HCEC 1CT (cell line): ENCODE measurements around the gene APEH.
"Not testable (repeated sequence)": the region's sequence is repeated elsewhere in the genome, so short reads cannot be mapped to it uniquely, and the experiment has no call there.

ENCODE experiments used
- DNase-seq: peaks from one replicate; pipeline ENCODE4 v3.0.0-alpha.2; 2017

Gene APEH

DNA sequence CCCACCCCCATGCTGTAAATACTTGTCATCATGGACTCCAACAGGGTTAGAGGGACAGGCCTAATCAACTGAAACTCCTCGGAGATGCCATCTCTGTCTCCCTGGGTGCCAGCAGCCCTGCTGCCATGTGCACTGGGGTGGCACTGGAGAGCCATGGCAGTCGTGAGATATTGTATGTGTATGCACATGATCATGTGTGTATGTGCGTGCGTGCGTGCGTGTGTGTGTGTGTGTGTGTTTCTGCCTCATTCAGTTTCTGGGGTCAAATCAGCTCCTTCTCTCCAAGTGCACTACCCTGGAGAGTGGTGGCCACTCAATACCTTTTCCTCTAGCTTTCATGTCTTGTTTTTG is 3.2 kb upstream of the APEH start:
- DNase-seq = no peak

DNA sequence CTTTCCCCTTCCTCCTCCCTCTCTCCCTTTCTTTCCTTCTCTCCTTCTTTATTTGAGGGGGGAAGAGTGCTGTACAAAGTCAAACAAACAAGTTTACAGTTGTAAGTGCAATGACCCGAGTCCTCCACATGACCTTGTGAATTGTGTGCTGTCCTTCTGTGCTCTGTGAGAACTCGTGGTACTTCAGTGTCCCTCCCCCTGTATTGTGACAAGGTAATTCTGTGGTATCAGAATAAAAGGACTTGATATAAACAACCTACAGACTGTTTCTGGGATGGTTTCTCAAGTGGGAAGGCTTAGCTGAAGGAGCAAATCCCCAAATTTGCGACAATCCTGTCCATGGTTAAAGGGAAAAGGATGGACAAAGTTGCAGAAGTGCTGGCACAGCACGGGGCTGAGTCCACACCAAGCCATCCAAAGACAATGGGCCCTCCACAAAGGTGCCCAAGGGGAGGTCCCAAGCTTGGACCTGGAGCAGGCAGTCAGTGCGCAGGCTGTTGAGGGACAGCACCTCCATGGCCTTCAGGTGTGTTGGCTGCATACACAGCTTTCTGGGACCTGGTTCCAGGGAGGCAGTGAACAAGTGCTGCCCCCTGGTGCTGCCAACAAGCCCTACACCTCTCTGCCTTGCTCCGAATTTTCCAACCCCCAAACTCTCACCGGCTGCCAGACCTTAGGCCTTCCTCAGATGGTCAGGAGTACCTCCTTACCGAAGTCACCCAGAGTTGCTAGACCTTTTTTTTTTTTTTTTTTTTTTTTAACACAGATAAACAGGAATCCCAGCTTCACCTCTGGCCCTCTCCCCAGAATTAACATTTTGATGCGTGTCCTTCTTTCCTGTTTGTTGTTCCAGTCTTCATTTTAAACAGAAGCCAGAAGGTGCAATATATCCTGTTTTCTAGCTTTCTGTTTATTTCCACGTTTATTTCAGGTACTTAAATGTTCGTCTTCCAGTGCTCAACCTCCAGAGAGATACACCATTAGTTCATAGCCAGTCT is 2.6 kb upstream of the APEH start:
- peak; percentile 46 for DNase-seq

DNA sequence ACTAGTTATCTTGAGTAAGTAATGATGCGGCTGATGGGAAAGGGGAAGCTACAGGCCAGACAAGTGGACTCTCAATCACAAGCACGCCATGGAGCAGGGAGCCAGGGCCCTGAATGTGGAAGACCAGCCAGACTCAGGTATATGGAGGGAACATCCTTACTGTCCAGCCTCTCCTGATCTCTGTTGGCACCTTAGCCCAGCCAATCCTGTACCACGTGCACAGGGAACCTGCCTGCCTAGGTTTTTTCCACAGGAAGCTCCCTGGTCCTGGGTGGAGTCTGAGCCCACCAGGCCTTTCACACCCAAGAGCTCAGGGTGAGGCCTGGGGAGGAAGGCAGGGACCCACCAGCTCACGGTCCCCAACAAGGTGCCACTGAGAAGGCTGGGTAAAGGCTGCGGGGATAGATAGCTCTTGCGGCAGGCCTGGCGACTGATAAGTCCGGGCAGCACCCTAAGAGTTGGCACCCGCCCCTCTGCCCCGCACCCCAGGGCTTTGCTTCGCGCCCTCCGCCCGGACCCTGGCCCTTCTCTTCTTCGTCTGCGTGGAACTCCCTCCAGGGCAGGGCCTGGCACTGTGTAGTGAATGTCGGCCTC is 933 bp upstream of the APEH start:
- DNase-seq = peak; percentile 2

DNA sequence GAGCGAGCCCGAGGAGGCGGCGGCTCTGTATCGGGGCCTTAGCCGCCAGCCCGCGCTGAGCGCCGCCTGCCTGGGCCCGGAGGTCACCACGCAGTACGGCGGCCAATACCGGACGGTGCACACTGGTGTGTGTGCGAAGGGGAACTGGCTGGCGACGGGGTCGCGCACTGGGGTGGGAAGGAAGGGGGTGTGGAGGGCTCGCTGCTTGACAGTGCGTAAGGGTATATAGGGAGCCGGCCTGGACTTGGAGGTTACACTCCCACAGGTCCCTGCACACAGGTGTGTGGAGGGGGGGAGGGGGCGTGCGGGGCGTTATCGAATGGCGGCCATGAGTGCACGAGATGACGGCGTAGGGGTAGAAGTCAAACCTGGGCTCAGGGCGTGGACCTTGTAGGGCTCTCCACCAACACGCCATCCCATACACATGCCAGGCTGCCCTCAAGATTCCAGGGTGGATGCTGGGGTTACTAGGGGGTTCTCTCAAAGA is 389 bp downstream of the APEH start:
- no peak for DNase-seq

DNA sequence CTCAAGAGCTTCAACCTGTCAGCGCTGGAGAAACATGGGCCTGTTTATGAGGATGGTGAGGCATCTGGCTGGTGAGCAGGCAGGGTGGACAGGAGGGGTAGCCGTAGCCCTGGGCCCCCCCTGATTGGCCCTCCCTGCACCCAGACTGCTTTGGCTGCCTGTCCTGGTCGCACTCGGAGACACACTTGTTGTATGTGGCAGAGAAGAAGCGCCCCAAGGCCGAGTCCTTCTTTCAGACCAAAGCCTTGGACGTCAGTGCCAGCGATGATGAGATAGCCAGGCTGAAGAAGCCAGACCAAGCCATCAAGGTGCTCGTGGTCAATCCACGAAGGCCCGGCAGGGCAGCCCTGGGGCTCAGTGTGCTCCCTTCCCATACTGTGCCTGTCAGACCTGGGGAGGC is 1.8 kb downstream of the APEH start:
- no peak for DNase-seq

DNA sequence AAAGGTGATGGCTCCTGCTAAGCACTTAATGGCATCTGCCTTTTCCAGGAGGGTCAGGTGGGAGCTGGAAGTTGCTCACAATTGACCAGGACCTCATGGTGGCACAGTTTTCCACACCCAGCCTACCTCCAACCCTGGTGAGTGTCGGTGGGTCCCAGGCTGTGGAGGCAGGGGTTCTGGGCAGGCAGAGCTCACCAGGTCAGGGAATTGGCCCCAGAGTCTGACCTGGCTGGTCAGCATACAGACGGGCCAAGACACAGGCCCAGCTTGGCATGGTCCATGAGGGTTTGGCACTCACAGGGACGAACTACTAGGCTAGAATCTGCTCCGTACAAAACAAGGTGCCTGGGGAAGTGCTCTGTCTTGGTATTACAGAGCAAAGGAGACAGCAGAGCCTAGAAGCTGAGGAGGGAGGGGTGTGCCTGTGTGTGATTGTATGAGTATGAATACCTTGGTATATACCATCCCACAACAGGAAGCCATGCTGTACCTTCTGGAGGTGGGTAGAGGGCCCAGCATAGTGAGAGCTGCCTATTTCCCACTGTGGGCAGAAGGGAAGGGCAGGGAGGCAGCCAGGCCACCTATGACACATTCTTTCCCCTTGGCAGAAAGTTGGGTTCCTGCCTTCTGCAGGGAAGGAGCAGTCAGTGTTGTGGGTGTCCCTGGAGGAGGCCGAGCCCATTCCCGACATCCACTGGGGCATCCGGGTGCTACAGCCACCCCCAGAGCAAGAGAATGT is 6.5 kb downstream of the APEH start:
- no peak for DNase-seq

DNA sequence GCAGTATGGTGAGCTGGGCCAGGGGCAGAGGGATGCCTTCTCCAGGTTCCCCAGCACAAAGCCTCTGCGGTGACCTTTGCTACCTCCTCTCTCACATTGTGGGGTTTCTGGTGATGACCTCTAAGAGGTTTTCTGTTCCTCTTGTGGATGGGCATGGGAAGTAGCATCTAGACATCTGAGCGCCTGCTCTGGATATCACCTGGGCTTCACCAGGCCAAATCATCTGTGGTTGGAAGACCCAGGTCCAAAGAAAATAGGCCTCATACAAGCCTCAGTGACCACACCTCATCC is 7.0 kb downstream of the APEH start:
- DNase-seq = no peak

DNA sequence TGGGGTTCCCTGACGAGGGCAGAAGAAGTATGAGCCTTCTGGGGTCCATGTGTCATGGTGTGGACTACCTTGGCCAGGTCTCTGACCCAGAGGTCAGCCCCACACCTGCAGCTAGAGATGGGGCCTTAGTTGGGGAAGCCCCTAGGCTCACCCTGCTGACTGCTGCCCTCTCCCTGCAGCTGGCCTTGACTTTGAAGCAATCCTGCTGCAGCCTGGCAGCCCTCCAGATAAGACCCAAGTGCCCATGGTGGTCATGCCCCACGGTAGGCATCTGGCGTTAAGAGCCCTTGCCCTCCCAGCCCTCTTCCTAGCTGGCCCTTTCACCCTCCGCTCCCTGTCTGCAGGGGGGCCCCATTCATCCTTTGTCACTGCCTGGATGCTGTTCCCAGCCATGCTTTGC is 7.4 kb downstream of the APEH start:
- no peak for DNase-seq

DNA sequence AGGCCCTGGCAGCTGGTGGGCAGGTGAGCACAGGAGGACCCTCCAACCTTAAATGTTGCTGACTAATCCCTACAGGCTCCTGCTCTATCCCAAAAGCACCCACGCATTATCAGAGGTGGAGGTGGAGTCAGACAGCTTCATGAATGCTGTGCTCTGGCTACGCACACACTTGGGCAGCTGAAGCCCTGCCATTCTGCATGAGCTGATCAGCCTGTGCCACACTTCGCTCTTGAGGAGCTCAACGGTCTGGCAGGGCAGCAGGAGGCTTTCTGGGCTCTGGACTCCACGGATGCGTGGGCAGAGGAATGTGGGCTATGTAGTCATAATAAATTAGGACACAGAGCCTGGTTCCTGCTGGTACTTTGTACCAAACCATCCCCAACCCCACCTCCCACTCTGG is 9.0 kb downstream of the APEH start:
- no peak for DNase-seq

DNA sequence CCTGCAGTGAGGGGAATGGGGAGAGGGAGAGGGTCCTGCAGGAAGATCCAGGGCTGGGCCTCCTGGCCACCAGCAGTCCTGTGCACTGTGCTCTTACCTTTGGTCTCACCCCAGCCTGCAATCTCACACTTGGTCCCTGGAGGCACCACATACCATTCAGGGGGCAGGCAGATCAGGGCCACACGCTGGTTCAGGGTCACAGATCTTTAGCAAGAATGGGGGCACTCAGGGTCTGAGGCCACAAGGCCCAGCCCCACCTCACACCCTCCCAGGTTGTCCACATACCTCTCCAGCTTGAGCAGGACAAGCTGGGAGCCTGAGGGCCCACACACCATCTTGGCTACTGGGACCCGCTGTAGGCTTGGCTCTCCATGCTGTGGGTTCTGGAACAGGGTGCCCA is 10.3 kb downstream of the APEH start:
- DNase-seq = not testable (repeated sequence)

DNA sequence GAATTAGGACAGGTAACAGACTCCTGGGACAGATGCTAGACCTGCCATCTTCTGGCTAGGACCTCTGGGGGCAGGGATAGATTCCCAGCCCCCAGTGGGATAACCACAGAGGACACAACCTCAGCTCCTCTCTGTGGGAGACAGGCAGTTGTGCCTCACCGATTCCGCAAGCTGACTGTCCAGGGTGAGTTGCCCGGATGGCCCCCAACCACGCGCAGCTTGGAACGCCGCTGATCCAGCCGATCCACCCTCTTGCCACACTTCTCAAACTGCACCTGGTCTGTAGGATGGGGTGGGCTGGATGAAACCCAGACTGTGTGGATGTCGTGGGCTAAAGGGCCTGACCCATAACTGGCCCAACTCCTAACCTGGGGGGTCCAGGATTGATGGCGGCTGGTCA is 11.0 kb downstream of the APEH start:
- DNase-seq = not testable (repeated sequence)

DNA sequence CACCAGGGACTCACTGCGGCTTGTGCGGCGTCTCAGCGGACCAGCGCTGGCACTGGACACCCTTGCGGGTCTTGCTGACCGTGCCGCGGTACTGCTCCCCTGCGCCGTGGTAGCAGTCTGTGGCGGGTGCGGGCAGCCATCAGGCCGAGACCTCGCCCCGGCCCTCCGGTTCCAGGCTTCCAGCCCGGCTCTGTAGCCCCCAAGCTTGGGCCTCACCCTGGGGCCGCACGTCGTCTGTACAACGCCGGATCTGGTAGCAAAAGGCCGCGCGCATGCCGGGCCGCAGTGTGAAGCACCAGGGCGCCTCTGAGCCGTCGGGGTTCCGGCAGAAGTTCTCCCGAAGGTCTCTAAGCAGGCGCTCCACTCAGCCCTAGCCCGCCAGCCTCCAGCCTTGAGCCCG is 11.7 kb downstream of the APEH start:
- not testable (repeated sequence) for DNase-seq

DNA sequence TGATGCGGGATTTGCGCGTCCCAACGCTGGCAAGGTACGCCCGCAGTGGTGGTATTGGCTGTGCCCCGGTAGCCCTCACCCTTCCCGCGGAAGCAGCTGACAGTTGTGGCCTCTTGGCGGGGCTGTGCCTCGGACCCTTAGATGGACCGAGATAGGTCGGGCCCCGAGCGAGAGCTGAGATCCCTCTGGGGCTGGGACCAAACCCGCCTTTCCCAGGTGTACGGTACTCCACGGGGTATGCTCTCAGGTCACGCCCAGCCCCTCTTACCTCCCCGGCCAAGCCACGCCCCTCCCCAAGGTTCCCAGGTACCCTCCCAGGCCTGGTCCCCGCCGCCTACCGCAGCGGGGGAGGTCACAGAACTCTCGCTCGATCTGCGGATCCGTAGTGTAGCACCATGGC is 12.2 kb downstream of the APEH start:
- DNase-seq = not testable (repeated sequence)

DNA sequence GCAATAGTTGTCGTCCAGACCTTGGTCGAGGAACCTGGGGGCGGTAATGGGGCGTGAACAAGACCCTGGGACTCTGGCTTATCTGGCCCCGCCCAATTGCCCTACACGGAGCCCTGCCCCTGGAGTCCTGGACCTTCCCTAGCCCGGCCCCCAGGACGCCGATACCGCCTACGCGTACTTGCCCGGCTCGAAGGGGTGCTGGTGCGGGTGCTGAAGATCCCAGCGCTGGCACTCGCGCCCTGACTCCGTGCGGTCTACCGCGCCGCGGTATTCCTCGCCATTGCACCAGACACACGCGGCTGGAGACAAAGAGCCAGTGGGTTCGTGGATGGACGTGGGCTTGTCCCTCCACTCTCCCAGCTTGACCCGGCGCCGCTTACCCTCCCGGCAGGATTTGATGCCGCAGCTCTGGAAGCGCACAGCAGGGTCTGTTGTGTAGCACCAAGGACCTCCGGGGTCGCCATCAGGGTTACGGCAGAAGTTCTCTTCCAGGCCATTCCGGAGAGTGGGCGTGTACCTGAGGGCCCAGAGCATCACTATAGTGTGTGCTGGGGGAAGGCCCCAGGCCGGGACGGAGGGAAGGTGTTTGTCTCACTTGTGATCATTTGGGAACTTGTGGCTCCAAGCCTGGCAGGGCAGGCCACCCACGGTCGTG is 12.7 kb downstream of the APEH start:
- DNase-seq = not testable (repeated sequence)

DNA sequence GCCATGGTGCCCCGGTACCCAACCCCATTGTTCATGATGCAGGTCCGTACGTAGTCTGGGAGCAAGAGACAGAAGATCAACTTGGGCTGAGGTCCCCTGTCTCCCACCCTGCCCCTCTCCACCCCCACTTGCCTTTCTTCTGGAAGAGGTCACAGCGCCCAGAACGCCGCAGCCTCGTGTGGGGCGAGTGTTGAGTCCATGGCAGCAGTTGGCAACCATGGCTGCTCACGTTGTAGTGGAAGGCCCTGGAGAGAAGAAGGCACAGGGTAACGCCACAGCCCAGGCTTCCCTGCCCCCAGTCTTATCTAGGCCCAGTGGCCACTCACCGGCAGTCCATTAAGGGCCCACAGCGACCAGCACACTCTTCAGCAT is 13.3 kb downstream of the APEH start:
- DNase-seq = not testable (repeated sequence)

DNA sequence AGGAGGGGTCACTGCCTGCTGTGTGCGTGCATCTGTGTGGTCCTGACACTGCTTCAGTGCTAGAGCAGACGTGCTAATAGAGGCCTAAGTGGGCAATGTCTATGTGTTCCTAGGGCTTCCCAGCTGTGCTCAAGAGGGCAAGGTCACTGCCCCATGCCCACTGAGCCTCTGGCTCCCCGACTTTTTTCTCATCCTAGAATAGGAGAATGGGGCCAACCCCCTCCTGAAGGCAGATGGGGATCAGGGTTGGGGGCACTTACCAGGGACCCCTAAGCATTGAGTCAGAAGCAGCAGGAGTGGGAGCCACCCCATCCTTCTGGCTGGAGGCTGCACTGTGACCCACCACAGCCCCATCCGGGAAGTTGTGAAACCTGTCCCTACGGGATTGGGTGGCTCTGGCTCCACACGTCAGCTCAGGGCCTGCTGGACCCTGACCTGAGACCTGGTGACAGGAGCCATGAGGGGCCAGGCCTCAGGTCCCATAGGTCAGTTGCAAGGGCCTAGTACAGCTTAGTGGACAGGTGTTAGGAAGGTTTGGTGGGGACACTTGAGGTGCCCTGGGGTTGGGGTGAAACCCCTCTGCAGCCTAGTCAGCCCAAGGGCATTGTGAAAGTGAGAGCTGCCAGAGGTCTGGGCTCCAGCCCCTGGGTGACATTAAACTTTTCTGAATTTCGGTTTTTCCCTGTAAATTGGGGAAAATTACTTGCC is 14.3 kb downstream of the APEH start:
- DNase-seq = not testable (repeated sequence)

DNA sequence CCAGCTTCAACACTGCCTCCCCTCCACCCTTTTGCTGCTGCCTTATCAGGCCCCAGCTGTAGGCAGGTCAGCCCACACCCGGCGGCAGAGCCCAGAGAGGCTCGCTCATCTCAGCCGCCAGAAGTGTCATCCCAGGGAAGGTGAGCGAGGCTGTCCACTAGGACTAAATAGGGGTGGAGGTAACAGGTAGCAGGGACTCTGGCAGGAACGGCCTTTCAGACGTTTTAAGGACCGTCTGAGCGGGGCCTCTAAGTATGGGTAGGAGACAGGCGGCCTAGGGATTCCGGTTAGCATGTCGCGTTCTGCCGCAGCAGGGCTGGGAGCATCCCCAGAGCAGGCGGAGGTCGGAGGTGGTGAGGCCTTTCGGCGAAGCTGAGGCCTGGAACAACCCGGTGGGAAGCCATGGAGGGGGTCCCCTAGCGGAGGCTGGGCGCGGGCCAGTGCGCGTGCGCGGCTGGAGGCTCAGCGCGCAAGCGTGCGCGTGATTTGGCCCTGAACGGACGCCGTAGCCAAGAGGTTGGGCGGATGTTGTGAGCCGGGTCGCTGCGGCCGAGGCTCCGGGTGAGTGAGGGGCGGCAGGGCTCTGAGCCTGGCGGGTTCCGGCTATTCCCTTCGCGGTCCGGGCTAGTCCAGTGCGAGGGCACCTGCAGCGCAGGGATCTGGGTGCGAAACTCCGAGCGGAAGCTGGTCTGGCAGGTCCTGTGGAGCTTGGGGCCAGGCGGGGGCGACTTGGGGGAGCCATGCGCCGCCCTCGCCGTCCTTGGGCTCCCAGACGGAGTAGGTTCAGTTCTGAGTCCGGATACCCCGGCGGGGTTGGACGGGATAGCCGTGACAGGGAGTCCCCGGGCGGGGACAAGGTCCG is 15.1 kb downstream of the APEH start, which contains the start of the genes MST1 and RNF123:
Gene MST1, minus strand, starts transcription at position 429 of the 862 bp plus-strand sequence. CDS start 783 bp downstream, outside the sequence.
Gene RNF123, plus strand, starts transcription at position 512 of the 862 bp plus-strand sequence. CDS start 1,609 bp downstream, outside the sequence.
- DNase-seq = peak; percentile 79

DNA sequence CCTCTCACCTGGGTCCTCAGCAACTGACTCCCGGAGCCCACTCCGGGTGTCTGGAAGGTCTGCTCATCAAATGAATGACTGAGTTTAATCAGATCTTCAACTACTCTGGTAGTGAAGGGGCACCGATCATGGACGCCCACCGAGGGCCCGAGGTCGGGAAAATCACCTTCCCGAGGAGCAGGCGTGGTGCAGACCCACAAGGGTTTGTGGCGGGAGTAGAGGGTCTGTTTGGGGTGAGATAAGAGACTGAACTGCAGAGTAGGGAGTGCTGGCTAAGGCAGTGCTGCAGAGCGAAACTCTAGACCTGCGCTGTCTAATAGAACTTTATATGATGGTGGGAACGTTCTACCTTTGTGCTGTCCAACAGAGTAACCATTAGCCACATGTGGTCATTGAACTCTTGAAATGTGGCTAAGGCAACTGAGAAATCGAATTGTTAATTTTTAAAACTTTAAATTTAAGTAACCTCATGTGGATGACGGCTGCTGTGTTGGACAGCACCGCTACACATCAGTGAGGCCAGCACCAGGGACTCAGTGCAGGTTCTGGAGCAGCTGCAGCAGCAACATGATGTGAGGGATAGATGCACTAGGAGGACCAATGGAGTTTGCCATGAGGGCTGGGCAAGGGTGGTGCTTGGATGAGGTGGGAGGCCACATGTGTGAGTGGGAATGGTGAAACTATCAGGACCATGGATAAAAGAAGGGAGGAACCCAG is 15.9 kb downstream of the APEH start:
- not testable (repeated sequence) for DNase-seq

DNA sequence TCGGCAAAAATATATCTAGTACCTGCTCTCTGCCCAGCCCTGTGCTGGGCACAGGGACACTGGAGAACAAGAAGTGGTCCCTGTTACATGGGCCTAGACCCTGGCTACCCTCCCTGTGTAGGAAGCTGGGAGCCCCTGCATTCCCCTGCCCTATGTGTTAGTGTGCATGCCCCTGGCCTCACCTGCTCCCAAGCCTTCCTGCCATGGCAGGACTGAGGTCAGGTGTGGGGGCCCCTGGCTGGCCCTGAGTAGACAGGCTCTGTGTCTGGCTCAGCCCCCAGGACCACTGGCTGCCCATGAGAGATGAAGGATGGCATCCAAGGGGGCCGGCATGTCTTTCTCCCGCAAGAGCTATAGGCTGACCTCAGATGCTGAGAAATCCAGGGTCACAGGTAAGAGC is 16.7 kb downstream of the APEH start:
- not testable (repeated sequence) for DNase-seq

DNA sequence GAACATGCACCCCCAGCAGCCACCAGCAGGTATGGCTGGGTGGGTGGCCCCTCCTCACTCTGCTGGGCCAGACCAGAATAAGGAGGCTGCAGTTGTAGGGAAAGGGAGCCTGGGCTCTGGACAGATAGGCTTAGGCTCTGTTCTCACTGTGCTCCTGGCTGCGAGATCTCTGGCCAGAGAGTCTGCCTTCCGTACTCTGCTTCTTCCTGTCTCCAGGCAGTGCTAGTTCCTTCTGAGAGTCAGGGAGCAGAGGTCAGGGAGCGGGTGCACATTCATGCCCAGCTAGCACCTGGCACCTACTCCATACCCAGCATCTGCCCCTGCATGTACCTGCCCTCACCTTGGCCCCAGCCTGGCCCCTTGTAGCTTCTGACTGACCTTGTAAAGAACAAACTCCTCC is 17.3 kb downstream of the APEH start:
- DNase-seq = not testable (repeated sequence)
